Keratinocyte (primary cell): ENCODE measurements around the gene OAT. TPM values are rescaled to one million over a fixed set of nuclear protein-coding genes. Genes with fewer than 3 reads are reported as not detected.

Experiments
- DNase-seq: peaks from one replicate; pipeline ENCODE4 v3.0.0-alpha.2; 2011; ENCODE audit warnings: low read depth, missing footprints, low spot score
- FAIRE-seq: peaks from 2 replicates; lab custom pipeline; 2011; peaks lifted over from hg19 to GRCh38; lab: Jason Lieb, UNC
- H2AFZ ChIP-seq: 2 replicates; pipeline ENCODE4 v1.6.0; 2012; ENCODE audit warnings: low read length, control low read depth, inconsistent platforms; ENCODE audit not compliant: control insufficient read depth
- H3K27ac ChIP-seq: 2 replicates; pipeline ENCODE4 v1.5.1; 2011; ENCODE audit warnings: low read length; ENCODE audit not compliant: control insufficient read depth, insufficient read depth
- H3K27me3 ChIP-seq: 3 replicates; pipeline ENCODE4 v1.6.0; 2011; ENCODE audit warnings: low read length; ENCODE audit not compliant: control insufficient read depth, insufficient read depth; ENCODE audit errors: extremely low read depth
- H3K36me3 ChIP-seq, 2 experiments: 2 replicates in 1 of 2; 3 replicates in 1 of 2; pipeline ENCODE4 v1.5.1; 2011; ENCODE audit warnings: low read length in 2 of 2, mild to moderate bottlenecking in 1 of 2; ENCODE audit not compliant: control insufficient read depth in 2 of 2, insufficient read depth in 2 of 2; ENCODE audit errors: extremely low read depth in 1 of 2
- H3K4me1 ChIP-seq: 3 replicates; pipeline ENCODE4 v1.5.1; 2011; ENCODE audit warnings: low read length; ENCODE audit not compliant: control insufficient read depth, insufficient read depth; ENCODE audit errors: extremely low read depth
- H3K4me2 ChIP-seq: 3 replicates; pipeline ENCODE4 v1.6.0; 2011; ENCODE audit warnings: low read depth, low read length; ENCODE audit not compliant: control insufficient read depth, insufficient read depth; ENCODE audit errors: extremely low read depth
- H3K4me3 ChIP-seq, 3 experiments: fragments of 200-600 bp in 1 of 3; sonication (generic) in 1 of 3; 2 replicates in 2 of 3; 3 replicates in 1 of 3; pipeline ENCODE4 v1.5.1; 2011 to 2016; ENCODE audit warnings: low read length in 3 of 3, mild to moderate bottlenecking in 3 of 3, control low read depth in 2 of 3, inconsistent platforms in 1 of 3, low read depth in 1 of 3, mixed read lengths in 1 of 3, mixed run types in 1 of 3, moderate library complexity in 1 of 3; ENCODE audit not compliant: control insufficient read depth in 2 of 3, insufficient read depth in 2 of 3; ENCODE audit errors: extremely low read depth in 1 of 3
- H3K79me2 ChIP-seq: 2 replicates; pipeline ENCODE4 v1.6.0; 2012; ENCODE audit warnings: low read length; ENCODE audit not compliant: control insufficient read depth, insufficient read depth
- H3K9ac ChIP-seq: 3 replicates; pipeline ENCODE4 v1.6.0; 2011; ENCODE audit warnings: low read length; ENCODE audit not compliant: control insufficient read depth, insufficient read depth; ENCODE audit errors: extremely low read depth
- H3K9me1 ChIP-seq: 3 replicates; pipeline ENCODE4 v1.6.0; 2011; ENCODE audit warnings: low read length; ENCODE audit not compliant: control insufficient read depth, insufficient read depth; ENCODE audit errors: extremely low read depth
- H3K9me3 ChIP-seq: 2 replicates; pipeline ENCODE4 v1.5.1; 2012; ENCODE audit warnings: low read depth, low read length; ENCODE audit not compliant: control insufficient read depth
- H4K20me1 ChIP-seq: 3 replicates; pipeline ENCODE4 v1.6.0; 2011; ENCODE audit warnings: low read length; ENCODE audit not compliant: control insufficient read depth, insufficient read depth; ENCODE audit errors: extremely low read depth
- CTCF ChIP-seq, 3 experiments: IDR thresholded peaks in 1 of 3; conservative IDR thresholded peaks in 1 of 3; optimal IDR thresholded peaks in 1 of 3; 2 replicates in 2 of 3; 3 replicates in 1 of 3; pipeline versions ENCODE3 to v1.5.1; 2011; ENCODE audit warnings: low read length in 3 of 3, mild to moderate bottlenecking in 3 of 3, moderate library complexity in 2 of 3, control low read depth in 1 of 3, inconsistent platforms in 1 of 3; ENCODE audit not compliant: insufficient read depth in 2 of 3; ENCODE audit errors: extremely low read depth in 1 of 3
- EZH2 ChIP-seq: IDR thresholded peaks from one replicate; pipeline ENCODE4 v1.6.1; 2012; ENCODE audit warnings: inconsistent platforms, mild to moderate bottlenecking, low read length, moderate library complexity
- dilution Hi-C: fragments of 300-500 bp; cut with MboI; formaldehyde crosslinking; loops from one replicate; pipeline ENCODE4 v1.7.0; 2020; ENCODE audit warnings: low sequenced_read_pairs; ENCODE audit not compliant: extremely low pct_ligation_motif_present
- polyA plus RNA-seq, 5 experiments: library from polyadenylated mRNA; depleted of rRNA in 3 of 5; stranded (reverse) in 3 of 5; stranded (forward) in 1 of 5; unstranded in 1 of 5; fragments of >200 nt; gene quantifications; 1 replicate in 1 of 5; 2 replicates in 3 of 5; 3 replicates in 1 of 5; pipeline versions ENCODE4 v1.2.1 to v1.2.3, GENCODE V29; 2011 to 2012; ENCODE audit warnings: missing spikeins in 2 of 5, low read depth in 1 of 5, low replicate concordance in 1 of 5

Gene OAT
- polyA plus RNA-seq, 1 donor (not counting 4 experiments of a cell fraction or from before 2014, with no cell fraction given) = 528 TPM

- H3K36me3 ChIP-seq = peaks cover 0 to 5% of the 10 kb centered on the region in 2 experiments
- H4K20me1 ChIP-seq = no peaks in the 10 kb centered on the region
- no peaks in the 10 kb centered on the region for H3K9me3 ChIP-seq
- peaks cover 2% of the 10 kb centered on the region for H3K9me1 ChIP-seq
- H3K4me3 ChIP-seq = no peak overlapping the region
- no peak for FAIRE-seq
- no peak overlapping the region for H3K4me2 ChIP-seq
- no peak for TF ChIP-seq EZH2
- TF ChIP-seq CTCF (optimal IDR thresholded peaks at IDR 0.05 in 1 of 3, IDR thresholded peaks at IDR 0.05 in 1 of 3, conservative IDR thresholded peaks at IDR 0.05 in 1 of 3; ENCODE audit: extremely low read depth in 1 of 3, insufficient read depth in 2 of 3, low read length in 3 of 3) = no peak
- H3K27ac ChIP-seq = no peak overlapping the region
- no peak overlapping the region for H2AFZ ChIP-seq
- dilution Hi-C loops = no loop called here
- no peaks in the 10 kb centered on the region for H3K27me3 ChIP-seq
- peaks cover 2% of the 10 kb centered on the region for H3K4me1 ChIP-seq
- no peak overlapping the region for H3K9ac ChIP-seq
- no peak for DNase-seq
- H3K79me2 ChIP-seq = peaks cover 19% of the 10 kb centered on the region
Measured at GRCh38 chr10:124465777-124466488, 47.2 kb upstream of the OAT start.

GRCh38 chr10:124465003-124465776, 46.5 kb upstream of the OAT start:
- H3K79me2 ChIP-seq = peaks cover 19% of the 10 kb centered on the region
- dilution Hi-C loops = no loop called here
- H3K4me1 ChIP-seq = peaks cover 2% of the 10 kb centered on the region
- H2AFZ ChIP-seq = no peak overlapping the region
- no peaks in the 10 kb centered on the region for H3K9me1 ChIP-seq
- FAIRE-seq (no peak), DNase-seq (no peak)
- H3K36me3 ChIP-seq = peaks cover 0 to 4% of the 10 kb centered on the region in 2 experiments
- H3K27me3 ChIP-seq = no peaks in the 10 kb centered on the region
- no peaks in the 10 kb centered on the region for H4K20me1 ChIP-seq
- no peak overlapping the region for H3K4me2 ChIP-seq
- no peak overlapping the region for H3K4me3 ChIP-seq
- no peak overlapping the region for H3K9ac ChIP-seq
- TF ChIP-seq CTCF (optimal IDR thresholded peaks at IDR 0.05 in 1 of 3, IDR thresholded peaks at IDR 0.05 in 1 of 3, conservative IDR thresholded peaks at IDR 0.05 in 1 of 3; ENCODE audit: extremely low read depth in 1 of 3, insufficient read depth in 2 of 3, low read length in 3 of 3) (no peak), EZH2 (no peak)
- H3K9me3 ChIP-seq = no peaks in the 10 kb centered on the region
- H3K27ac ChIP-seq = no peak overlapping the region
